Measurements from ENCODE around the gene ITGA1.

ITGA1 gene

DNA sequence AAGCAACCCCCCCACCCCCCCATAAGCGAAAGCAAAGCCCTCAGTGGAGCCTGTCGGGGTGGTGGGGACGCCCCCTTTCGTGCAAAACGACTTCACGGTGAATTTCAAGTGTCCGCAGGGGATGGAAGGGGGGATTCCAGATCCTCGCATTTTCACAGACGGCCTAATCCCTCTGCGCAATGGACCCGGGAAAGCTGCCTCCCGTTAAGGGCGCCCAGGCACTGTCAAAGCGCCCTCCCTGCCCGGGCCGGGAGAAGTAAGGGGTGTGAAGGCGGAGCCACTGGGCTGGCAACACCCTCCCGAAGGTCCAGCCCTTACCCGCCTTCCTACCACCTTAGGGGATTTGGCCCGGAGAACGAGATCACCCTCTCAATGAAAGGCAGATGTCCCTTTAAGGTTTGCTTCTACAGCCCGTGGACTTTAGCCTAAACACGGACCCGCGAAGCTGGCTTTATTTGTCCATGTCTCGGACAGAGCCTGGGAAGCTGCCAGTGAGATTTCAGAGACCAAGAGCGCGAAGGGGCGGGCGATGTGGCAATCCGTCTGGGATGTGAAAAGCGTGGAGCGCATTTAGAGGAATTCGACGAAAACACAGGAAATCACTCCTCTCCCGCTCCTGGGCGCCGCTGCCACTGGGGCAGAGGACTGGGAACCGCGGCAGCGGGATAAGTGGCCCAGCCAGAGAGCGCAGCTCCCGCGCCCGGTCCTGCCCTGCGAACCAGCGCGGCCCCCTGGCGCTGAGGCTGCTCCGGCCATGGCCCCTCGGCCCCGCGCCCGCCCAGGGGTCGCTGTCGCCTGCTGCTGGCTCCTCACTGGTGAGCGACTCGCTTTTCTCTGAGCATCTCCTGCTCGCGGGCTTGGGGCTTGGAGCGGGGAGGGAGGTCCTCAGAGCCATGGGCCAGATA lies at the start of gene ITGA1, which contains the start of gene PELO:
Gene ITGA1 (plus strand): TSS at position 317 of the 905 bp plus-strand sequence. CDS start 438 bp downstream, at position 755.
Gene PELO (plus strand): TSS at position 317 of the 905 bp plus-strand sequence. CDS start 12,479 bp downstream, outside the sequence.
- Histone ChIP-seq H3K4me1 (ENCODE audit: insufficient read depth, poor library complexity, severe bottlenecking) (peaks cover 26% of the 10 kb centered on the region), H3K36me3 (ENCODE audit: low read depth) (no peaks in the 10 kb centered on the region), H3K27ac (ENCODE audit: poor library complexity, severe bottlenecking) (peak within 1 kb of the TSS; percentile 61), H3K4me3 (ENCODE audit: severe bottlenecking) (peak within 1 kb of the TSS; percentile 70), H3K27me3 (ENCODE audit: insufficient read depth, poor library complexity, severe bottlenecking) (no peaks in the 10 kb centered on the region), H3K9me3 (ENCODE audit: severe bottlenecking) (no peaks in the 10 kb centered on the region)
- ATAC-seq (ENCODE audit: low read depth) (peak; percentile 80), DNase-seq (ENCODE audit: low spot score) (peak; percentile 79)
- TF ChIP-seq CTCF (IDR thresholded peaks at IDR 0.05; ENCODE audit: poor library complexity, severe bottlenecking), result peak; percentile 63

DNA sequence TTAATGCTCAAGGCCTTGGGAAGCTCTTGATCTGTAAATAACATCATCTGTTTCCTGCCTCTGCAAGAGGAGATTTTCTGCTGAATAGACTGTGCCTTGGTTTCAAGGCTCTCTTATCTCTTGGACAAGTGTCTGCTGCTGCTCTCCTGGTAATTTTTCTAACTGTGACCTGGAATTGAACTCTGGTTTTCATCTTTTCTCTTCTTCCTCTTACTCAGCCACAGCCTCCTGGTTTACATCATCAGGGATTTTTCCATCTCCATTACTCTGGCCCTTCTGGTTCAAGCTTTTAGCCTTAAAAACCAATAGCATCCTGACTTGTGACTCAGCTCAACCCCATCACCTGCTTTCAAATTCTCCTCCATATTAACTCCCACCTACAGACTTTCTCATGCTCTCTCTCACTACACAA lies 49.6 kb upstream of the ITGA1 start:
- no peak for TF ChIP-seq CTCF (IDR thresholded peaks at IDR 0.05; ENCODE audit: poor library complexity, severe bottlenecking)
- ATAC-seq (ENCODE audit: low read depth), result no peak; the same call in 2 of the 3 replicates
- H3K27me3 ChIP-seq (ENCODE audit: insufficient read depth, poor library complexity, severe bottlenecking), result no peaks in the 10 kb centered on the region
- H3K27ac ChIP-seq (ENCODE audit: poor library complexity, severe bottlenecking), result no peak overlapping the region
- H3K4me1 ChIP-seq (ENCODE audit: insufficient read depth, poor library complexity, severe bottlenecking), result no peaks in the 10 kb centered on the region
- H3K36me3 ChIP-seq (ENCODE audit: low read depth), result no peaks in the 10 kb centered on the region
- no peak overlapping the region for H3K4me3 ChIP-seq (ENCODE audit: severe bottlenecking)
- H3K9me3 ChIP-seq (ENCODE audit: severe bottlenecking), result no peaks in the 10 kb centered on the region
- no peak for DNase-seq (ENCODE audit: low spot score)

GRCh38 chr5:52740007-52740406 lies 47.7 kb upstream of the ITGA1 start:
- DNase-seq (ENCODE audit: low spot score), result no peak
- no peak for TF ChIP-seq CTCF (IDR thresholded peaks at IDR 0.05; ENCODE audit: poor library complexity, severe bottlenecking)
- no peak overlapping the region for H3K27ac ChIP-seq (ENCODE audit: poor library complexity, severe bottlenecking)

GRCh38 chr5:52743012-52743411 lies 44.7 kb upstream of the ITGA1 start:
- ATAC-seq (ENCODE audit: low read depth), result no peak
- H3K27me3 ChIP-seq (ENCODE audit: insufficient read depth, poor library complexity, severe bottlenecking), result no peaks in the 10 kb centered on the region
- H3K9me3 ChIP-seq (ENCODE audit: severe bottlenecking), result no peaks in the 10 kb centered on the region
- no peaks in the 10 kb centered on the region for H3K36me3 ChIP-seq (ENCODE audit: low read depth)
- no peak overlapping the region for H3K4me3 ChIP-seq (ENCODE audit: severe bottlenecking)
- no peak overlapping the region for H3K27ac ChIP-seq (ENCODE audit: poor library complexity, severe bottlenecking)
- no peak for TF ChIP-seq CTCF (IDR thresholded peaks at IDR 0.05; ENCODE audit: poor library complexity, severe bottlenecking)
- no peaks in the 10 kb centered on the region for H3K4me1 ChIP-seq (ENCODE audit: insufficient read depth, poor library complexity, severe bottlenecking)
- no peak for DNase-seq (ENCODE audit: low spot score)

More at GRCh38 chr5:52740007-52740406, 47.7 kb upstream of the ITGA1 start:
- no peak for ATAC-seq (ENCODE audit: low read depth)
- Histone ChIP-seq H3K36me3 (ENCODE audit: low read depth) (no peaks in the 10 kb centered on the region), H3K4me1 (ENCODE audit: insufficient read depth, poor library complexity, severe bottlenecking) (no peaks in the 10 kb centered on the region), H3K27me3 (ENCODE audit: insufficient read depth, poor library complexity, severe bottlenecking) (no peaks in the 10 kb centered on the region), H3K4me3 (ENCODE audit: severe bottlenecking) (no peak overlapping the region), H3K9me3 (ENCODE audit: severe bottlenecking) (no peaks in the 10 kb centered on the region)

- no peaks in the 10 kb centered on the region for H3K9me3 ChIP-seq (ENCODE audit: severe bottlenecking)
- no peaks in the 10 kb centered on the region for H3K4me1 ChIP-seq (ENCODE audit: insufficient read depth, poor library complexity, severe bottlenecking)
- H3K27me3 ChIP-seq (ENCODE audit: insufficient read depth, poor library complexity, severe bottlenecking), result no peaks in the 10 kb centered on the region
- H3K27ac ChIP-seq (ENCODE audit: poor library complexity, severe bottlenecking), result no peak overlapping the region
- ATAC-seq (ENCODE audit: low read depth) (no peak), DNase-seq (ENCODE audit: low spot score) (no peak)
- H3K36me3 ChIP-seq (ENCODE audit: low read depth), result no peaks in the 10 kb centered on the region
- H3K4me3 ChIP-seq (ENCODE audit: severe bottlenecking), result no peak overlapping the region
- no peak for TF ChIP-seq CTCF (IDR thresholded peaks at IDR 0.05; ENCODE audit: poor library complexity, severe bottlenecking)
Observed at GRCh38 chr5:52743529-52743928, 44.2 kb upstream of the ITGA1 start.

Measured in RWPE2 (cell line).